DMS114 treated with DMSO at 0.1 percent for 48 hours (cell line): Measurements from ENCODE around the gene BUD13.
"Not testable (repeated sequence)": the region's sequence is repeated elsewhere in the genome, so short reads cannot be mapped to it uniquely, and the experiment has no call there.

ENCODE experiments used
- DNase-seq: peaks from one replicate; lab custom pipeline; 2025; ENCODE audit not compliant: unreplicated experiment; lab: John Stamatoyannopoulos, UW

The BUD13 gene

GRCh38 chr11:116772443-116773202, at the start of gene BUD13:
Gene BUD13, minus strand, starts transcription at chr11:116772987. Its CDS starts 23 bp downstream, at chr11:116772964.
- peak; percentile 43 for DNase-seq

GRCh38 chr11:116822575-116822974, 49.8 kb upstream of the BUD13 start:
- no peak for DNase-seq

GRCh38 chr11:116821050-116821918, 48.5 kb upstream of the BUD13 start:
- DNase-seq: no peak

DNA sequence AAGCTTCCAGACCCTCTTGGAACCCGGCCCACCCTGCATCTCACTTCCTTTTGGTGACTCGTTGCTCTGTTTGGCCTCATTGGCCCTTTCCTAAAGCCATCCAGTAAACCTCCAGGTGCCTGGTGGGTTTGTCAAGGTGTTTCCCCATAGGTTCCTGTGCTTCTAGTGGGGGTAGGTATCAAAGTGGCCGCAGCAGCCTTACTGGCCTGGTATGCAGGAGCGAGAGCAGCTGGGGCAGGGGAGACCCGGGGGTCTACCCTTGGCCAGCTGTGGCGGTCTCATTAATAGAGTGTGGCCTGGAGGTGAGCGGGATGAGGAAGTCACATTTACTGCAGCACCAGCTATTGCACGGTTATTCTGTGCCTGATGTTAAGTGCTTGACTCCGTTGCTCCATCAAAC, 46.3 kb upstream of the BUD13 start:
- DNase-seq: no peak

DNA sequence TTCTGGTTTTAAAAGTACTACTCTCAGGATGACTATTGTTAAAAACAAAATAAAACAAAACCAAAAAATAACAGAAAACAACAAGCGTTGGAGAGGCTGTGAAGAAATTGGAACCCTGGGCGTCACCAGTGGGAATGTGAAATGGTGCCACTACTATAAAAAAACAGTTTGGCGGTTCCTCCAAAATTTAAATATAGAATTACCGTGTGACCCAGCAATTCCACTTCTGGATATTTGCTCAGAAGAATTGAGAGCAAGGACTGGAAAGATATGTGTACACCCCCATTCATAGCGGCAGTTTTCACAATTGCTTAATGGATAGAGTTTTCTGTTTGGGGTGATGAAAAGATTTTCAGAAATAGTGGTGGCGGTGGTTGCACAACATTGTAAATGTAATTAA, 41.7 kb upstream of the BUD13 start:
- no peak for DNase-seq

DNA sequence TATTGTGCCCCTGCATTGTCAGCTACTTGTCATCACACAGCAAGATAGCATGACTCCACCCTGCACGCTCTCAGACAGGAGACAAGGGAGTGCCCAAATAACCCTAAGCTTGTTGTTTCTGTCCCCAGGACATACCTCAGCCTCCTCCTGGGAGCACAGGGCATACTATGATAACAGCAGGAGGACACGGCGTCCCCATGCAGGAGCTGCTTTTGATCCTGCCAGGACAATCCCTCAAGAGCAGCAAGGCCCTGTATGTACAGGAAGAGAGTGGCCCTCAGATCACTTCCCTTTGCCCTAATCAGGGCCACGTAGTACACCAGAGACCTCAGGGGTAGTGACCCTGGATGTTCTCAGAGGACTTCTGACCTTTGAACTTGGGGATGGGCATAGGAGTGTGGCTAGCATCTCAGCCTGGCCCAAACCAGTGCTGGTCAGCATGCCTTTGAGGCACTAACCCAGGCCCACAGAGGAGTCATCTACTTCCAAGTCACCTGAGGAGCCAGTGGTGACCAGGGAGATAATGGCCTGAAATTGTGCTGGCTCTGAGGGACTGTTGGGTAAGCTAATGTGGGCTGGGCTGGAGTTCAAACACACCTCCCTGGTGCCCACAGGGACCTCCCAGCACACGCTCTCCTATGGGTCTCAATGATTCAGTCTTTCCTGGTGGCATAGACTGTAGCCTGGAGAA, 41.1 kb upstream of the BUD13 start:
- DNase-seq: no peak

- no peak for DNase-seq
Observed at GRCh38 chr11:116813170-116813569, 40.4 kb upstream of the BUD13 start.

- no peak for DNase-seq
Observed at GRCh38 chr11:116812109-116812508, 39.3 kb upstream of the BUD13 start.

DNA sequence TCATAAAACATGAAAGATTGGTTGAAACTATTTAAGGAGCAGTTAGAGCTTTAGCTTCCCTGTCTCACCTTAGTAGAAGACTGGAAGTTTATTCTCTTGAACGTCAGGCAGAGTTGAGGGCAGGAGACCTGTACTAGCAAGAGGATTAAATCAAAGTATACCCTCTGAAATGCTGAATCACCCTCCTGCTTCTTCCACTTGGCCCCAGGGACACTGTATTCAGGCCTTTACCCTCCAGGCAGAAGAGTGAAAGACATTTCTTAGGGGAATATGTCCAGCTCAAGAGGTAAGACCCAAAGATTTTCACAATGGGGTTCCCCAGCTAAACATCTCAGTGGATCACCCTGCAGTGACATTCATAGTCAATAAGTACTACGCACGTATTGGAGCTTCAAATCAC, 38.4 kb upstream of the BUD13 start:
- no peak for DNase-seq

- no peak for DNase-seq
Observed at GRCh38 chr11:116808262-116809175, 35.7 kb upstream of the BUD13 start.

DNA sequence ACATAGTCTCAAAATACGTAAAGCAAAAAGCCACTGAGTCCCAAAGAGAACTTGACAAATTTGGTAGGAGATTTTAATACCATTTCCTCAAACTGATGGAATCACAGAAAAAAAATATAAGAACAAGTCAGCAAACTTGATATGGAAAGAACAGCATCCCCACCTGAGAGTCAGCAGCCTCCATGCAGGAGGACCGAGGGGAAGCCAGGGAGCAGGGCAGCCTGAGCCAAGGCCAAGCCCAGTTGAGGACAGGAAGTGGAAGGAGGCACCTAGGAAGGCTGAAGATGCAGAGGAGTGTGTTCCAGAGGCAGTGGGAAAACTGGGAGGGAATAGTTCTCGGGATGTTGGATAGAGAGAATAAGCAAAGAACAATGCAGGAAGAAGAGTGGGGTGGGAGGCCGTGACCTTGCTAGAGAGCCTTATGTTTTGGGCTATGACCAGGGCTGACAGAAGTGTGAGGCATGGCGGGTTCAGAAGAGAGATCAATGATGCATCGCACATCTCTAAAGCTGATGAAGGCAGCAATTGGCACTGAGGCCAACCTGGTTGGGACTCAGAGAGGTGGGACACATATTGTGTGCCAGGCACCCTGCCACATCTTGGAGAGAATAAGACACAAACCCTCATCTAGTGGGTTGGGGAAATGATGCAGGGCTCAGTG, 34.9 kb upstream of the BUD13 start:
- no peak for DNase-seq

GRCh38 chr11:116804001-116804400, 31.2 kb upstream of the BUD13 start:
- no peak for DNase-seq

GRCh38 chr11:116801662-116802061, 28.9 kb upstream of the BUD13 start:
- not testable (repeated sequence) for DNase-seq

- no peak for DNase-seq
Observed at GRCh38 chr11:116800610-116801009, 27.8 kb upstream of the BUD13 start.

- no peak for DNase-seq
Observed at GRCh38 chr11:116798368-116798767, 25.6 kb upstream of the BUD13 start.

- no peak for DNase-seq
Observed at GRCh38 chr11:116797816-116798215, 25.0 kb upstream of the BUD13 start.

GRCh38 chr11:116796548-116796947, 23.8 kb upstream of the BUD13 start:
- DNase-seq: no peak

DNA sequence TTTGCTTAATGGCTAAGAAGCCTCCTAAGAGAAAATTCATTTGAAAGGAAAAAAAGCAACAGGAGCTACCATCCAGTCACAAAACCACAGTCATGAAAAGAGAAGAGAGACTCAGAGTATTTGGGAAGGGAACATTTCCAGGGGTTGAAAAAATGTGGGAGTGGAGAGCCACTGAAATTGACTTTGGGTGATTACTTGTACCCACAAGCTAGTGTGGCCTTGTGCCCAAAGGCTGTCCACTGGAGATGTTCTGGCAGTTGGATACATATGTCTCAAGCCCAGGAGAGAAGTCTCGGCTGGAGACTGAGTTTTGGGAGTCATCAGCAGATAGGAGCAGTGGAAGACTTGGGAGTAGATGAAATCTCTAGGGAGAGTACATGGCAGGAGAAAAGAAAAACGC, 22.1 kb upstream of the BUD13 start:
- no peak for DNase-seq

DNA sequence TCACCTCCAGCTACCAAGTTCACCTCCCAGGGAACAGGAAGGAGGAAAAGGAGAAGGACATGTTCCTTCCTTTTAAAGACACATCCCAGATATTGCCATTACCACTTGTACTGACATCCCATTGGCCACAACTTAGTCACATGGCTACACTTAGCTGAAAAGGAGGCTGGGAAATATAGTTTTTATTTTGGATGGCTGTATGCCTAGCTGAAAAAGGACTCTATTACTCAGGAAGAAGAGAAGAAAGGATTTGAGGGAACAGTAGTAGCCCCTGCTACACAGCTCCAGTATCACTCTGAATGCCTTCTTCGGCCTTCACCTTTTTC, 20.9 kb upstream of the BUD13 start:
- DNase-seq: no peak
